Prostate gland (tissue), 2 donors: ENCODE data around the gene DLGAP4. TPM values are rescaled to one million over a fixed set of nuclear protein-coding genes. Genes with fewer than 3 reads are reported as not detected.

ENCODE experiments used
- DNase-seq: peaks from one replicate; pipeline ENCODE4 v3.0.0-alpha.2; 2019; ENCODE audit warnings: low spot score
- H3K27ac ChIP-seq, 2 donors: fragments of 200-600 bp; sonication (generic); 2 replicates each; pipeline ENCODE4 v1.5.1; 2017 to 2019
- H3K27me3 ChIP-seq: fragments of 200-600 bp; sonication (generic); replicated peaks from 2 replicates; pipeline ENCODE4 v1.5.1; 2019; ENCODE audit not compliant: insufficient read depth
- H3K36me3 ChIP-seq, 2 donors: fragments of 200-600 bp; sonication (generic); 1 replicate in 1 of 2; 2 replicates in 1 of 2; pipeline versions ENCODE4 v1.5.1 to v1.8.1; 2017 to 2019
- H3K4me1 ChIP-seq: fragments of 200-600 bp; sonication (generic); replicated peaks from 2 replicates; pipeline ENCODE4 v1.5.1; 2019
- H3K4me3 ChIP-seq, 2 donors: fragments of 200-600 bp; sonication (generic); 2 replicates each; pipeline ENCODE4 v1.5.1; 2017 to 2019
- H3K9me3 ChIP-seq: fragments of 200-600 bp; sonication (generic); 2 replicates; pipeline ENCODE4 v1.5.1; 2017
- POLR2A ChIP-seq: fragments of 450-650 bp; IDR thresholded peaks from one replicate; pipeline ENCODE4 v1.6.1; 2016; ENCODE audit warnings: antibody characterized with exemption, mild to moderate bottlenecking
- POLR2AphosphoS5 ChIP-seq: sonication (generic); formaldehyde crosslinking; IDR thresholded peaks from one replicate; pipeline ENCODE4 v1.6.1; 2017; ENCODE audit warnings: antibody characterized with exemption
- WGBS: methylation state at CpG from one replicate; pipeline ENCODE4 v1.1.5; 2018; 5-methylcytosine and 5-hydroxymethylcytosine counted together
- intact Hi-C: fragments of 100-400 bp; cut with DNase I; formaldehyde crosslinking; loops from one replicate; pipeline ENCODE4 v1.14.2; 2022
- total RNA-seq, 2 donors: library from RNA; depleted of rRNA; stranded (reverse); fragments of >200 nt; gene quantifications; one replicate each; pipeline ENCODE4 v1.1.0, GENCODE V29; 2016
- TF ChIP-seq, protein P1 (sequence below), 4 experiments: fragments of 200-600 bp in 2 of 4; fragments of 450-650 bp in 2 of 4; sonication (generic) in 2 of 4; IDR thresholded peaks; 1 replicate in 3 of 4; 2 replicates in 1 of 4; pipeline ENCODE4 v1.5.1; 2016 to 2019; ENCODE audit warnings: antibody characterized with exemption in 4 of 4, mild to moderate bottlenecking in 2 of 4, moderate library complexity in 2 of 4

The DLGAP4 gene
- total RNA-seq, 2 donors from 2014 or later: 38.0 to 104 TPM

DNA sequence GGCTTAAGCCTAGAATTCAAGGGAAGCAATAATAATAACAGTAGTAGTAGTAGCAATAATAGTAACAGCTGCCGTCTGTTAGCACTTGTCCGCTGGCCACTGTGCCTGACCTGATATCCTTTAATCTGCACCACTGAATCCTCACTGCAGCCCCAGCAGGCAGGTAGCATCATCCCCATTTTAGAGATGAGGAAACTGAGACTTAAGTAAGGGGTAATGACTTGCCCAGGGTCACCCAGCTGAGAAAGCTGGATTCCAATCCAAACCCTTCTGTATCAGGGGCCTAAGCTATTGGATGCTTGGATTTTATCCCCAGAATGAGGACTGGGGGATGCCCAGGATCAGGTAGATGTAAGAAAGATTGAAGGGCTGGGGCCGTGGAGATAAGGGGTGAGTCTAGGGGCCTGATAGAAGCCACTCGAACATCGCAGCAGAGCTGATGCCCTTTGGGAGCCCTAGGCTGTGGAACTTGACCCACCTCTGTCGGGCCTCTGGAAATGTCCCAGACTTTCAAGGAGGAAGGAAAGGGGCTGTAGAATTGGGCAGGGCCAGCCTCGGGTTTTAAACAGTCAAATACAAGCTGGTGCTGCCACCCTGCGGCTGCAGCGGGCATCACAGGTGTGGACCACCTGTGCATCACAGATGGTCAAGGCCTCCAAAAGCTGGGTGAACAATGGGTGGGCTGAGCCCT, 133.0 kb downstream of the DLGAP4 start:
- Histone ChIP-seq H3K27ac (no peak overlapping the region), H3K27me3 (no peaks in the 10 kb centered on the region), H3K4me1 (no peaks in the 10 kb centered on the region), H3K36me3 (no peaks in the 10 kb centered on the region), H3K4me3 (no peak overlapping the region), H3K9me3 (no peaks in the 10 kb centered on the region)
- DNase-seq: peak; percentile 40
- TF ChIP-seq, protein P1, sequence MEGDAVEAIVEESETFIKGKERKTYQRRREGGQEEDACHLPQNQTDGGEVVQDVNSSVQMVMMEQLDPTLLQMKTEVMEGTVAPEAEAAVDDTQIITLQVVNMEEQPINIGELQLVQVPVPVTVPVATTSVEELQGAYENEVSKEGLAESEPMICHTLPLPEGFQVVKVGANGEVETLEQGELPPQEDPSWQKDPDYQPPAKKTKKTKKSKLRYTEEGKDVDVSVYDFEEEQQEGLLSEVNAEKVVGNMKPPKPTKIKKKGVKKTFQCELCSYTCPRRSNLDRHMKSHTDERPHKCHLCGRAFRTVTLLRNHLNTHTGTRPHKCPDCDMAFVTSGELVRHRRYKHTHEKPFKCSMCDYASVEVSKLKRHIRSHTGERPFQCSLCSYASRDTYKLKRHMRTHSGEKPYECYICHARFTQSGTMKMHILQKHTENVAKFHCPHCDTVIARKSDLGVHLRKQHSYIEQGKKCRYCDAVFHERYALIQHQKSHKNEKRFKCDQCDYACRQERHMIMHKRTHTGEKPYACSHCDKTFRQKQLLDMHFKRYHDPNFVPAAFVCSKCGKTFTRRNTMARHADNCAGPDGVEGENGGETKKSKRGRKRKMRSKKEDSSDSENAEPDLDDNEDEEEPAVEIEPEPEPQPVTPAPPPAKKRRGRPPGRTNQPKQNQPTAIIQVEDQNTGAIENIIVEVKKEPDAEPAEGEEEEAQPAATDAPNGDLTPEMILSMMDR (IDR thresholded peaks at IDR 0.05): peak; percentile 66 to 90 (median 79)
- no peak for TF ChIP-seq POLR2AphosphoS5
- intact Hi-C loops: loop anchor here (10.0 kb wide), 1 partner anchor 164 kb away; no protein-coding TSS in a partner anchor
- WGBS: 30% methylated on average over 9 of the region's 9 CpGs

DNA sequence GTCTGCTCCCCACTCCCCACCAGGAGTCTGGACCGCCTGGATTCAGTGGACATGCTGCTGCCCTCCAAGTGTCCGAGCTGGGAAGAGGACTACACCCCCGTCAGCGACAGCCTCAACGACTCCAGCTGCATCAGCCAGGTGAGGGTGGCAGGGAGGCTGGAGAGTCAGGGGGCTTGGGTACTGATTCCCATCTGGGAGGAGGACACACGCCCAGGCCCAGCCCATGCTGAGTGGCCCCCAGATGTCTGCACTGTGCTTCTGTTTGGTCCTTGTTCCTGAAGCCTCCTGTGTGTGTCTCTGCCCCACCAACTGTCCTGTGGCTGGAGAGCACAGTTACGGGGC, 133.6 kb downstream of the DLGAP4 start:
- Histone ChIP-seq H3K4me1 (no peaks in the 10 kb centered on the region), H3K36me3 (no peaks in the 10 kb centered on the region), H3K27ac (no peak overlapping the region), H3K9me3 (no peaks in the 10 kb centered on the region), H3K4me3 (no peak overlapping the region), H3K27me3 (no peaks in the 10 kb centered on the region)
- WGBS: 52% methylated on average over 7 of the region's 7 CpGs
- TF ChIP-seq POLR2A (no peak), POLR2AphosphoS5 (no peak)
- TF ChIP-seq, protein P1 (IDR thresholded peaks at IDR 0.05): no peak
- no peak for DNase-seq
- intact Hi-C loops: loop anchor here (5.0 to 10.0 kb wide), 2 partner anchors 165 to 232 kb away; no protein-coding TSS in a partner anchor

DNA sequence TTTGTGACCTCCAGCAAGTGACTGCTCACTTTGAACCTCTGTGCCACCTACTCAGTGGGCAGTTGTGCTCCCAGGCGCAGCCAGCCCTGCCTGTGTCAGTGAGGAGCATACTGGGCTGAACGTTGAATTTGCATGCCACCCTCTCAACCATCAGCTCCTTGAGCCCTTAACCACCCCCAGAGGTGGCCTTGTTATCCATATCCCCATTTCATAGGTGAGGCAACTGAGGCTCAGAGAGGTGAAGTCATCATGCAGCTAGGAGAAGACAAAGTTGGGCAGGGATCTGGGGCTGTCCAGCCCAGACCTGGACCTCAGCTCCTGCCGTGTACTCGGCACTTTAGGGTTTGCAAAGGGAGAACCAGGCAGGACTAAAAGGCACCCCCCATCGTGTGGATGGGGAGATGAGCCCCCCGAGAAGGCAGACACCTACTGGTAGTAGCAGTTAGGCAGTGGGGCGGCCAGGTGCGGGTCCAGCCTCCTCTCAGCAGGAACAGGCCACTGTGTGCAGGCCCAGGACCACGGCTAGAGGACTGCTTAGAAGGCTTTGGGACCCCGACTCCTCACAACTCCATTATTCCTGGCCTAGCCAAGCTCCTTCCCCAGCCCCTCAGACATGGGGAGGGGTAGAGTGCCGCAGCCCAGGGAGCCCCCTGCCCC, 134.4 kb downstream of the DLGAP4 start:
- WGBS: 85% methylated on average over 11 of the region's 11 CpGs
- no peaks in the 10 kb centered on the region for H3K27me3 ChIP-seq

DNA sequence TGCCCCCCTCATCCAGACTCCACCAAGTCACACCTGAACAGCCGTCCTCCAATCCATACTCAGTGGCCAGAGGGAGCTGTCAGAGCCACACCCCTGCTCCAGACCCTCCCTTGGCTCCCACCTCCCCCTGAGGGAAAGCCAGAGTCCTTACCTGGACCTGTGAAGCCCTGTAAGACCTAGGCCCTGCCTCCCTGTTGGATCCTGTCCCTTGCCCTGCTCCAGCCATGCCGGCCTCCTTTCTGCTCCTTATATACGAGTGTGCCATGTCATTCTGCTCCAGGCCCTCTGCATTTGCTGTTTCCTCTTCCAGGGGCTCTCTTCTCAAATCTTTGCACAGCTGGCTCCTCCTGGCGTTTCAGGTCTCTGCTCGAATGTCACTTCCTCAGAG, 134.9 kb downstream of the DLGAP4 start:
- TF ChIP-seq, protein P1 (IDR thresholded peaks at IDR 0.05): no peak
- TF ChIP-seq POLR2AphosphoS5: no peak
- TF ChIP-seq POLR2A: no peak
- WGBS: 46% methylated on average over 5 of the region's 5 CpGs

More for the DNA sequence above, 134.4 kb downstream of the DLGAP4 start:
- H3K36me3 ChIP-seq: no peaks in the 10 kb centered on the region
- no peak overlapping the region for H3K4me3 ChIP-seq
- H3K27ac ChIP-seq: no peak overlapping the region
- TF ChIP-seq POLR2AphosphoS5 (no peak), POLR2A (no peak)
- TF ChIP-seq, protein P1 (IDR thresholded peaks at IDR 0.05): no peak
- no peaks in the 10 kb centered on the region for H3K4me1 ChIP-seq
- H3K9me3 ChIP-seq: no peaks in the 10 kb centered on the region
- intact Hi-C loops: loop anchor here (5.0 kb wide), 1 partner anchor 233 kb away; no protein-coding TSS in a partner anchor
- DNase-seq: no peak

More for the DNA sequence above, 134.9 kb downstream of the DLGAP4 start:
- Histone ChIP-seq H3K9me3 (no peaks in the 10 kb centered on the region), H3K36me3 (no peaks in the 10 kb centered on the region), H3K4me3 (no peak overlapping the region), H3K4me1 (no peaks in the 10 kb centered on the region), H3K27me3 (no peaks in the 10 kb centered on the region), H3K27ac (no peak overlapping the region)
- no peak for DNase-seq
- intact Hi-C loops: loop anchor here (5.0 kb wide), 1 partner anchor 234 kb away; no protein-coding TSS in a partner anchor
